Activated CD4-positive, alpha-beta T cell treated with anti-CD3 and anti-CD28 coated beads, Interleukin-2, amount 50 U/mL, for 48 hours (primary cell): Measurements from ENCODE around the gene EFCAB13.

Experiments
- DNase-seq, 2 experiments: peaks; one replicate each; pipeline ENCODE4 v3.0.0-alpha.2; 2020

Gene EFCAB13

GRCh38 chr17:47323382-47324223, at the start of gene EFCAB13:
TSS of gene EFCAB13 (plus strand) at chr17:47323955. CDS start at chr17:47328354, 4,399 bp downstream.
- DNase-seq, result peak; percentile 74 to 81

GRCh38 chr17:47274319-47275069, 49.3 kb upstream of the EFCAB13 start:
- no peak for DNase-seq

- DNase-seq, result no peak
These were observed 48.3 kb upstream of the EFCAB13 start for GRCh38 chr17:47275245-47275984.

GRCh38 chr17:47276444-47276843, 47.3 kb upstream of the EFCAB13 start:
- no peak for DNase-seq

- DNase-seq, result no peak
These were observed 46.9 kb upstream of the EFCAB13 start for GRCh38 chr17:47276868-47277267.

- DNase-seq, result no peak
These were observed 45.8 kb upstream of the EFCAB13 start for GRCh38 chr17:47277921-47278320.

GRCh38 chr17:47278561-47278960, 45.2 kb upstream of the EFCAB13 start:
- DNase-seq, result no peak

- no peak for DNase-seq
These were observed 44.5 kb upstream of the EFCAB13 start for GRCh38 chr17:47279062-47279801.

- DNase-seq, result no peak
These were observed 43.5 kb upstream of the EFCAB13 start for GRCh38 chr17:47280072-47280811.

GRCh38 chr17:47281216-47281615, 42.5 kb upstream of the EFCAB13 start:
- no peak for DNase-seq

GRCh38 chr17:47285003-47285402, 38.8 kb upstream of the EFCAB13 start:
- DNase-seq, result no peak

- no peak for DNase-seq
These were observed 37.4 kb upstream of the EFCAB13 start for GRCh38 chr17:47286198-47286914.

GRCh38 chr17:47287068-47287467, 36.7 kb upstream of the EFCAB13 start:
- no peak for DNase-seq

GRCh38 chr17:47287639-47288038, 36.1 kb upstream of the EFCAB13 start:
- DNase-seq, result no peak

GRCh38 chr17:47288531-47289116, 35.1 kb upstream of the EFCAB13 start:
- no peak for DNase-seq

- no peak for DNase-seq
These were observed 34.5 kb upstream of the EFCAB13 start for GRCh38 chr17:47289302-47289701.

- no peak for DNase-seq
These were observed 32.9 kb upstream of the EFCAB13 start for GRCh38 chr17:47290870-47291241.

GRCh38 chr17:47291242-47291873, 32.4 kb upstream of the EFCAB13 start:
- no peak for DNase-seq

- no peak for DNase-seq
These were observed 31.5 kb upstream of the EFCAB13 start for GRCh38 chr17:47292206-47292605.
